CD4-positive, CD25-positive, alpha-beta regulatory T cell (primary cell): Measurements from ENCODE around the gene WASF2. TPM values are rescaled to one million over a fixed set of nuclear protein-coding genes. Genes with fewer than 3 reads are reported as not detected.
"Not testable (repeated sequence)": the region's sequence is repeated elsewhere in the genome, so short reads cannot be mapped to it uniquely, and the experiment has no call there.

Experiments
- ATAC-seq, 2 donors: fragments of 150-1000 bp; cut with Tn5 transposase; one replicate each; pipeline ENCODE4 v1.10.0; 2021; ENCODE audit warnings: low read depth in 2 of 2, moderate number of reproducible peaks in 2 of 2, moderate library complexity in 1 of 2
- DNase-seq, 3 donors: peaks; one replicate each; pipeline versions ENCODE4 v3.0.0 to v3.0.0-alpha.2; 2012 to 2022; ENCODE audit warnings: mixed read lengths in 1 of 3
- H3K27ac ChIP-seq: one replicate; pipeline ENCODE4 v1.7.0; 2013; ENCODE audit warnings: mild to moderate bottlenecking, low read length; ENCODE audit not compliant: insufficient read depth, poor library complexity, severe bottlenecking
- H3K27me3 ChIP-seq: one replicate; pipeline ENCODE4 v1.7.0; 2013; ENCODE audit warnings: low read length; ENCODE audit not compliant: control insufficient read depth, insufficient read depth
- H3K36me3 ChIP-seq: one replicate; pipeline ENCODE4 v1.7.0; 2013; ENCODE audit warnings: mild to moderate bottlenecking, low read length, moderate library complexity; ENCODE audit not compliant: control insufficient read depth, insufficient read depth
- H3K4me1 ChIP-seq: 2 replicates; pipeline ENCODE4 v1.7.0; 2013; ENCODE audit warnings: mild to moderate bottlenecking, low read length; ENCODE audit not compliant: insufficient read depth, control insufficient read depth, poor library complexity, severe bottlenecking
- H3K4me3 ChIP-seq: one replicate; pipeline ENCODE4 v1.7.0; 2013; ENCODE audit warnings: low read depth, mild to moderate bottlenecking, low read length, moderate library complexity
- H3K9me3 ChIP-seq, 2 experiments: 1 replicate in 1 of 2; 2 replicates in 1 of 2; pipeline ENCODE4 v1.7.0; 2013; ENCODE audit warnings: low read length in 2 of 2, mild to moderate bottlenecking in 1 of 2, moderate library complexity in 1 of 2; ENCODE audit not compliant: control insufficient read depth in 2 of 2
- H3K27ac Mint-ChIP-seq, 3 donors: one replicate each; pipeline ENCODE4 v1.8.0; 2020 to 2022; ENCODE audit warnings: mild to moderate bottlenecking in 3 of 3, mixed read lengths in 3 of 3, moderate library complexity in 2 of 3
- H3K27me3 Mint-ChIP-seq: one replicate; pipeline ENCODE4 v1.8.0; 2022; ENCODE audit warnings: mild to moderate bottlenecking, mixed read lengths
- H3K36me3 Mint-ChIP-seq: one replicate; pipeline ENCODE4 v1.8.0; 2020; ENCODE audit warnings: mixed read lengths
- H3K4me1 Mint-ChIP-seq, 4 donors: one replicate each; pipeline ENCODE4 v1.8.0; 2020 to 2022; ENCODE audit warnings: mixed read lengths in 4 of 4, mild to moderate bottlenecking in 1 of 4
- H3K4me3 Mint-ChIP-seq, 4 donors: one replicate each; pipeline ENCODE4 v1.8.0; 2020 to 2022; ENCODE audit warnings: mild to moderate bottlenecking in 4 of 4, mixed read lengths in 4 of 4, moderate library complexity in 3 of 4
- H3K9me3 Mint-ChIP-seq, 7 donors: one replicate each; pipeline ENCODE4 v1.8.0; 2020 to 2022; ENCODE audit warnings: mixed read lengths in 7 of 7, mild to moderate bottlenecking in 3 of 7, moderate library complexity in 2 of 7
- polyA plus RNA-seq, 4 donors: library from polyadenylated mRNA; unstranded; fragments of 300-500 nt; fragmentation: Illumina TruSeq; gene quantifications; one replicate each; pipeline ENCODE4 v1.2.3, GENCODE V29; 2021
- total RNA-seq: library from RNA; stranded (reverse); gene quantifications from one replicate; pipeline ENCODE4 v1.2.3, GENCODE V29; 2022

The WASF2 gene
- total and polyA plus RNA-seq, 5 donors from 2014 or later = 55.3 to 175 (median 67.0) TPM

- no peaks in the 10 kb centered on the region for H3K27me3 ChIP-seq
- Mint-ChIP-seq H3K9me3 (peaks cover 0 to 1% (median 0%) of the 10 kb centered on the region in 7 donors), H3K36me3 (peaks cover 6% of the 10 kb centered on the region), H3K4me1 (peaks cover 24 to 79% (median 57%) of the 10 kb centered on the region in 4 donors), H3K27ac (no peak overlapping the region), H3K4me3 (peak overlapping the region in 1 of 4 donors; percentile 48), H3K27me3 (peaks cover 10% of the 10 kb centered on the region)
- peaks cover 43% of the 10 kb centered on the region for H3K4me1 ChIP-seq
- no peak overlapping the region for H3K4me3 ChIP-seq
- ATAC-seq = no peak
- DNase-seq = no peak
- peaks cover 2% of the 10 kb centered on the region for H3K36me3 ChIP-seq
- H3K9me3 ChIP-seq = no peaks in the 10 kb centered on the region
- no peak overlapping the region for H3K27ac ChIP-seq
Measured at GRCh38 chr1:27485363-27485762, 4.6 kb downstream of the WASF2 start.

- no peaks in the 10 kb centered on the region for H3K9me3 Mint-ChIP-seq
- no peak for ATAC-seq
- H3K27ac Mint-ChIP-seq = peak overlapping the region in 2 of 3 donors; percentile 41 to 76
- Histone ChIP-seq H3K36me3 (peaks cover 5% of the 10 kb centered on the region), H3K4me1 (peaks cover 42% of the 10 kb centered on the region), H3K27me3 (no peaks in the 10 kb centered on the region), H3K9me3 (no peaks in the 10 kb centered on the region), H3K27ac (no peak overlapping the region), H3K4me3 (no peak overlapping the region)
- DNase-seq = no peak
- peak overlapping the region in 2 of 4 donors; percentile 59 to 80 for H3K4me3 Mint-ChIP-seq
- peaks cover 10% of the 10 kb centered on the region for H3K36me3 Mint-ChIP-seq
- H3K4me1 Mint-ChIP-seq = peaks cover 19 to 81% (median 59%) of the 10 kb centered on the region in 4 donors
- H3K27me3 Mint-ChIP-seq = no peaks in the 10 kb centered on the region
Measured at GRCh38 chr1:27483659-27484058, 6.3 kb downstream of the WASF2 start.

- Mint-ChIP-seq H3K27ac (peak overlapping the region in 2 of 3 donors; percentile 52 to 66), H3K4me1 (peaks cover 18 to 83% (median 56%) of the 10 kb centered on the region in 4 donors), H3K4me3 (peak overlapping the region in 3 of 4 donors; percentile 9 to 61 (median 58)), H3K36me3 (peaks cover 15% of the 10 kb centered on the region), H3K9me3 (no peaks in the 10 kb centered on the region), H3K27me3 (no peaks in the 10 kb centered on the region)
- Histone ChIP-seq H3K4me1 (peaks cover 43% of the 10 kb centered on the region), H3K27ac (peak overlapping the region; percentile 43), H3K36me3 (peaks cover 5% of the 10 kb centered on the region), H3K9me3 (no peaks in the 10 kb centered on the region), H3K4me3 (peak overlapping the region; percentile 5), H3K27me3 (no peaks in the 10 kb centered on the region)
- DNase-seq = no peak
- no peak for ATAC-seq
Measured at GRCh38 chr1:27481994-27482620, 7.9 kb downstream of the WASF2 start.

- Mint-ChIP-seq H3K36me3 (peaks cover 19% of the 10 kb centered on the region), H3K4me3 (peak overlapping the region; percentile 24 to 76 (median 64)), H3K9me3 (no peaks in the 10 kb centered on the region), H3K4me1 (peaks cover 38 to 86% (median 68%) of the 10 kb centered on the region in 4 donors), H3K27ac (peak overlapping the region; percentile 57 to 88 (median 73)), H3K27me3 (no peaks in the 10 kb centered on the region)
- H3K9me3 ChIP-seq = no peaks in the 10 kb centered on the region
- no peak for ATAC-seq
- H3K36me3 ChIP-seq = peaks cover 2% of the 10 kb centered on the region
- no peak overlapping the region for H3K4me3 ChIP-seq
- peaks cover 61% of the 10 kb centered on the region for H3K4me1 ChIP-seq
- no peaks in the 10 kb centered on the region for H3K27me3 ChIP-seq
- DNase-seq = no peak
- H3K27ac ChIP-seq = peak overlapping the region; percentile 14
Measured at GRCh38 chr1:27478098-27478497, 11.9 kb downstream of the WASF2 start.

- Histone ChIP-seq H3K36me3 (peaks cover 2% of the 10 kb centered on the region), H3K9me3 (no peaks in the 10 kb centered on the region), H3K27me3 (no peaks in the 10 kb centered on the region), H3K4me1 (peaks cover 63% of the 10 kb centered on the region), H3K27ac (no peak overlapping the region), H3K4me3 (no peak overlapping the region)
- DNase-seq (no peak), ATAC-seq (no peak)
- Mint-ChIP-seq H3K4me1 (peaks cover 26 to 86% (median 56%) of the 10 kb centered on the region in 4 donors), H3K4me3 (peak overlapping the region; percentile 10 to 43 (median 18)), H3K36me3 (peaks cover 19% of the 10 kb centered on the region), H3K27ac (peak overlapping the region in 2 of 3 donors; percentile 51 to 83), H3K9me3 (no peaks in the 10 kb centered on the region), H3K27me3 (no peaks in the 10 kb centered on the region)
Measured at GRCh38 chr1:27476237-27476636, 13.7 kb downstream of the WASF2 start.

- Histone ChIP-seq H3K4me3 (peak overlapping the region; percentile 23), H3K36me3 (peaks cover 2% of the 10 kb centered on the region), H3K27ac (no peak overlapping the region), H3K27me3 (no peaks in the 10 kb centered on the region), H3K9me3 (no peaks in the 10 kb centered on the region), H3K4me1 (peaks cover 64% of the 10 kb centered on the region)
- H3K27me3 Mint-ChIP-seq = no peaks in the 10 kb centered on the region
- ATAC-seq = no peak
- H3K4me3 Mint-ChIP-seq = peak overlapping the region in 3 of 4 donors; percentile 2 to 16 (median 10)
- no peaks in the 10 kb centered on the region for H3K9me3 Mint-ChIP-seq
- peaks cover 26 to 84% (median 55%) of the 10 kb centered on the region in 4 donors for H3K4me1 Mint-ChIP-seq
- peak overlapping the region in 1 of 3 donors; percentile 83 for H3K27ac Mint-ChIP-seq
- no peak for DNase-seq
- peaks cover 19% of the 10 kb centered on the region for H3K36me3 Mint-ChIP-seq
Measured at GRCh38 chr1:27475720-27476119, 14.2 kb downstream of the WASF2 start.

- H3K27me3 Mint-ChIP-seq = no peaks in the 10 kb centered on the region
- peaks cover 32 to 91% (median 62%) of the 10 kb centered on the region in 4 donors for H3K4me1 Mint-ChIP-seq
- Histone ChIP-seq H3K27ac (peak overlapping the region; percentile 5), H3K4me1 (peaks cover 79% of the 10 kb centered on the region), H3K9me3 (no peaks in the 10 kb centered on the region), H3K27me3 (no peaks in the 10 kb centered on the region), H3K4me3 (peak overlapping the region; percentile 50), H3K36me3 (peaks cover 6% of the 10 kb centered on the region)
- peaks cover 30% of the 10 kb centered on the region for H3K36me3 Mint-ChIP-seq
- H3K4me3 Mint-ChIP-seq = peak overlapping the region; percentile 39 to 78 (median 76)
- ATAC-seq (no peak), DNase-seq (no peak)
- H3K27ac Mint-ChIP-seq = peak overlapping the region; percentile 74 to 88 (median 83)
- no peaks in the 10 kb centered on the region for H3K9me3 Mint-ChIP-seq
Measured at GRCh38 chr1:27473755-27474154, 16.2 kb downstream of the WASF2 start.

GRCh38 chr1:27472098-27472497 is 17.9 kb downstream of the WASF2 start:
- not testable (repeated sequence) for H3K9me3 ChIP-seq, ATAC-seq, H3K27me3 ChIP-seq, H3K4me3 ChIP-seq, H3K9me3 Mint-ChIP-seq, H3K36me3 ChIP-seq, H3K27ac ChIP-seq, DNase-seq, H3K27me3 Mint-ChIP-seq
- peaks cover 30 to 93% (median 63%) of the 10 kb centered on the region in 4 donors for H3K4me1 Mint-ChIP-seq
- peaks cover 25% of the 10 kb centered on the region for H3K36me3 Mint-ChIP-seq
- H3K4me3 Mint-ChIP-seq = peak overlapping the region in 3 of 4 donors; percentile 24 to 78 (median 34)
- H3K27ac Mint-ChIP-seq = peak overlapping the region in 2 of 3 donors; percentile 31 to 82
- H3K4me1 ChIP-seq = peaks cover 76% of the 10 kb centered on the region
